ENCODE results near the gene FGF14.

- TF ChIP-seq ZBTB21 (tag by site-specific recombination; IDR thresholded peaks at IDR 0.05) (no peak), CTCF (tag by site-specific recombination; IDR thresholded peaks at IDR 0.05) (no peak), ZBTB1 (tag by site-specific recombination; IDR thresholded peaks at IDR 0.05) (no peak), SP2 (tag by site-specific recombination; IDR thresholded peaks at IDR 0.05) (no peak), ZNF311 (tag by site-specific recombination; IDR thresholded peaks at IDR 0.05; ENCODE audit: borderline replicate concordance) (no peak), ZSCAN30 (tag by site-specific recombination; IDR thresholded peaks at IDR 0.05) (no peak), TCF7L2 (IDR thresholded peaks at IDR 0.05; ENCODE audit: borderline replicate concordance, low read depth, low read length) (no peak), PBX3 (CRISPR knock-in tag; IDR thresholded peaks at IDR 0.05) (no peak), ZNF639 (tag by site-specific recombination; IDR thresholded peaks at IDR 0.05) (no peak), ZNF274 (IDR thresholded peaks at IDR 0.05; ENCODE audit: low read length) (no peak), ZNF274 (tag by site-specific recombination; IDR thresholded peaks at IDR 0.05; ENCODE audit: borderline replicate concordance) (no peak)
Measured at GRCh38 chr13:102139626-102140025, 262.2 kb downstream of the FGF14 start.
